ENCODE results near the gene MYO1D.

Gene MYO1D

GRCh38 chr17:32596206-32596605 is 280.7 kb downstream of the MYO1D start:
- in situ Hi-C loops (cut with HindIII; ENCODE audit: low sequenced_read_pairs) = no loop called here

DNA sequence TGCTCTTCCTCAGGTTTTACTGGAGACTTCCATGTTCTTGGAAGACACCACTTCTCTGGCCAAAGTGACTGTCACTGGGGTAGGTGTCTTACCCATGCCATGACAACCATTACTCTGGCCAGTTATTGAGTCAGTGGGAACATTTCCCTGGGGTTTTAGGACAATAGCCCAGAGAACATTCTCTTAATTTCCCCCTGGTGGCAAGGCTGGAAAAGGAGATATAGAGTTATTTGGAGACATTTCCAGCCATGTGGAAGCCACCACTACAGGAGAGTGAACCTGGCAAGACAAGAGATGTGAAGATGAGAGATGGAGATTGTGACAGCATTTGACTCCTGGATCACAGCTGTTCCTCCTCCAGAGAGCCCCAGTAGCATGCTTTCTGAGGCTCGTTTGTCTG is 283.9 kb downstream of the MYO1D start:
- in situ Hi-C loops (cut with HindIII; ENCODE audit: low sequenced_read_pairs) = loop anchor here (5.0 kb wide), 1 partner anchor 41 kb away; no protein-coding TSS in a partner anchor

DNA sequence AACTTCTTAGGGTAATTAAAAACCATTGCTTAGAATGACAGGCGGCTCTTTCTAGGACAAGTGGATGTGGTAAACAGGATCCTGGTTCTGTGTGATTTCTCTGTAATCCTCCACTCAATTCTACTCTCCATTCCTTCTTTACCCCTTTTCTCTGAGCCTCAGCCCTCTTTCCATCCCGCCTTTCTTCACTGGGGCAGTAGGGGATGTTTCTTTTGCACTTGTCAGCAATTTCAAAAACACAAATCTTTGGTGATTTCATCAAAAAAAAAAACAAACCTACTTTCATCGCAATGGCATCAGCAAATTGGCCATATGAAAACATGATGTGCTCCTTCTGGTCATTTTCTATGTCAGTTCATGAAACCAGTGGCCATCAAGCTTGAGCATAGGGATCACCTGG is 285.5 kb downstream of the MYO1D start:
- in situ Hi-C loops (cut with HindIII; ENCODE audit: low sequenced_read_pairs) = loop anchor here (5.0 kb wide), 1 partner anchor 39 kb away; no protein-coding TSS in a partner anchor

GRCh38 chr17:32590974-32591373 is 285.9 kb downstream of the MYO1D start:
- in situ Hi-C loops (cut with HindIII; ENCODE audit: low sequenced_read_pairs) = loop anchor here (5.0 kb wide), 1 partner anchor 39 kb away; no protein-coding TSS in a partner anchor

- in situ Hi-C loops (cut with HindIII; ENCODE audit: low sequenced_read_pairs) = no loop called here
Observed at GRCh38 chr17:32588982-32589381, 287.9 kb downstream of the MYO1D start.

DNA sequence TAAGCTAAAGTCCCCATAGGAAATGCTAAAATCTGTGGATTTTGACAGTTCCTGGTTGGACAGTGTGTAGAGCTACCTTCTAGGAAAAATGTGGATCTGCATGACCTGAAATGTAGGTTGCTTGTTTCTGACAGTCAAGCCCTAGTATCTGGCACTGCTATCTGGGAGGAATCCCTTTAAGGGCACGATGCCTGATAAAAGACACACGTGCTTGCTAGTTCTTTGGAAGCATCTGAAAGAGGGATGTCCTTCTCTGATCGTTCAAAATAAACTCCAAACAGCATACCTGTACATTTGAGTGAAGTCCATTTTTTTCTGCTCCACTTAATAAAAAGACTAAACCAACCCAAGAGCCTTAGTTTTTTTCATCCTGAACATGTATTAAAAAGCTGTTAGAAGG is 288.8 kb downstream of the MYO1D start:
- in situ Hi-C loops (cut with HindIII; ENCODE audit: low sequenced_read_pairs) = no loop called here

DNA sequence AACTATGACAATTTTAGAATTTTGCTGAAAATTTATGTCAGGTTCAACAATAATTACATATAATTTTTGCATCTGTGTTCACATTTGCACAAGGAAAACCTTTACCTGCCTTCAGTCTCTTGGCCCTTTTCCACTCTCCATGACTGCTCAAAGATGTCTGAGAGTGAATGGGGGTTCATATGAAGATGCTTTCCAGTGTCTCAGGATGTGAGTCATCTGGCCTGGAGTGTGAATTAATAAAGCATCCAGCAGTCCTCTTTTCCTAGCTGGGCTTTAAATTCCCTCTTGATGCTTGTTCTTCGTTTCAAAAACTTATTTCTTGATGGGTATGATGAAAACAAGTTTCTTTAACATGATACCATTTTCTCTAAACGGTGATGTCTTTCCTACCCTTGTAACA is 290.3 kb downstream of the MYO1D start:
- in situ Hi-C loops (cut with HindIII; ENCODE audit: low sequenced_read_pairs) = no loop called here

DNA sequence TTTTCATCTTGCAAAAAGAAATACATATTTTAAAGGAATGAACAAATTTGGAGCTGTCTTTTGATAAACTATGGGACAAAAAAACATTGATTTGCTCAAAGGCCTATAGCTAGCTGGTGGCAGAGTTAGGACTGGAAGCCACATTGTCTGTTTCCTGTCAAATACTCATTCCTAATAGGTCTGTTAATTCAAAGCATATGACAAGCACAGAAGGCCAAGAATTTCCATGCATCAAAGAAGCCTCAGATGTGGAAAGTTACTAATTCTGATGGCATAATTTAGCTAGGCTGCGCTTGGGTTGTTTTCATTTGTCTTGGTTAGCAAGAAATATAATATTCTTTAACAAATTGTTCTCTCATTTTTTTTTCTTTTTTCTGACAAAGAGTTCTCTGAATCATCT is 292.1 kb downstream of the MYO1D start:
- in situ Hi-C loops (cut with HindIII; ENCODE audit: low sequenced_read_pairs) = no loop called here

DNA sequence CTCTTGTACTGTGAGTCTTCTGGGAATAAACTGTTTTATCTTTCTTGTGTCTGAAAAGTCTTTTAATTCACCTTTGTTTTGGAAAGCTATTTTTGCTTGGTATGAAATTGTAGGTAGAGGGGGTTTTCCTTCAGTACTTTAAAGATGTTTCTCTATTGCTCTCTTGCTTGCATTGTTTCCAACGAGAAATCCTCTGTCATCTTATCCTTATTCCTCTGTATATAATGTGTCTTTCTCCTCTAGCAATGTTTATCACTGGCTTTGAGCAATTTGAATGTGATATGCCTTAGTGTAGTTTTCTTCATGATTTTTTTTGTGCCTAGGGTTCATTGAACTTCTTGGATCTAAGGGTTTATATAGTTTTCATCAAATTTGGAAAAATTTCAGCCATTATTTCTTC is 293.9 kb downstream of the MYO1D start:
- in situ Hi-C loops (cut with HindIII; ENCODE audit: low sequenced_read_pairs) = no loop called here

GRCh38 chr17:32575852-32576251 is 301.1 kb downstream of the MYO1D start:
- in situ Hi-C loops (cut with HindIII; ENCODE audit: low sequenced_read_pairs) = no loop called here

GRCh38 chr17:32570081-32570396 is 306.9 kb downstream of the MYO1D start:
- in situ Hi-C loops (cut with HindIII; ENCODE audit: low sequenced_read_pairs) = loop anchor here (5.0 kb wide), 1 partner anchor 33 kb away; no protein-coding TSS in a partner anchor

DNA sequence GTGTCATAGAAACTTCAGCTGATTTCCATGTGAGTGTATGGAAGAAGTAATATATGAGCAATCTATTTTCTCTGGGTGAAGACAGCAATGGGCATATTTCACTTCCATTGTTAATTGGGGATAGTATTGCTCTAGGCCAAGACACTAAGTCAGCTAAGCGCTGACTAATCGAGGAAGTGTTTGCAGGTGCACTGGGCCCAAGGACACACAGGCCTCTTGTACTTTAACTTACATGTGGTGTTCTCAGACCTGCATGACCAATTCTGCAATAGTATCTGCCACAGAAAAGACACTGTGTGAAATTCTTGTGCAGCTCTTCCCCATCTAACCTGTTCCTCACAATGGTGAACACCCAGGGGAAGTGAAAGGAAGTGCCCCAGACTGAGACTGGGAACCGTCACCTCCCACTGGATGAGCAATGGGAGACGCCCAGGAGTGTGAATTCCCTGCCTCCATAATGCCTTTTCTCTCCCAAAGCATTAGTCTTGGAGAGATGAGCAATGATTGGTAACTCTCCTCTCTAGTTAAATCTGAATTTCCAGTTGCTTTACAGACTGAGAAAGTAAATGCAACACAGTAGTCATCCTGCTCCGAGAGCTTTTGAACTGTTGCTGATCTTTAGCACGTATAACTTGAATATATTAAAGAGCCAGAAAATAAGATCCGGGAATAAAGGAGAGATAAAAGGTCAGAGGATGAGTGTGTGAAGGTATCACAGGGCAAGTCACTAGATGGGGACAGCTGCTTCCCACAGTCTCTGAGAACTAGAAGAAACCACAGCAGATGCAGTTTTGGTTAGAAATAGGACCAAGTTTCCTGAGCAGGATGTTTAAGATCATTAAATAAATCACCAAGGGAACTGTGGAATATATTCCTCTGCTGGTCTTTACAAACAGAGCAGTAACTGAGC is 307.5 kb downstream of the MYO1D start:
- in situ Hi-C loops (cut with HindIII; ENCODE audit: low sequenced_read_pairs) = loop anchor here (5.0 kb wide), 1 partner anchor 32 kb away; no protein-coding TSS in a partner anchor

DNA sequence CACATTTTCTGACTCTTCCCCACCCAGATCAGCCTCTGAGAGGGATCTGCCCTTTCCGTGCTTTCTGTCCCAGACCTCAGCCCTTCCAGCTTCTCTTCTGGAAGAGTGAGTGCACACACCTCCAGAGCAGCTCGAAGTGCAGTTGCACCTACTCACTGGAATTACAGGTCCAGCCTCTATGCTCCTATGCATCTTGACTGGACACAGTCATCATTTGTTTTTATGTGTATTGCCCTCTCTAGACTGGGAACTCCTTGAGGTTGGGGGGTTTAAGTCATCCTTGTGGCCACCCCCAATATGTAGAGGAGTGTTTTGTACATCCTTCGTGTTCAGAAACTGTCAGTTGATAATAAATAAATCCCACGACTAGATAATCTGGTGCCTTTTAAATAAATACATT is 308.2 kb downstream of the MYO1D start:
- in situ Hi-C loops (cut with HindIII; ENCODE audit: low sequenced_read_pairs) = no loop called here

DNA sequence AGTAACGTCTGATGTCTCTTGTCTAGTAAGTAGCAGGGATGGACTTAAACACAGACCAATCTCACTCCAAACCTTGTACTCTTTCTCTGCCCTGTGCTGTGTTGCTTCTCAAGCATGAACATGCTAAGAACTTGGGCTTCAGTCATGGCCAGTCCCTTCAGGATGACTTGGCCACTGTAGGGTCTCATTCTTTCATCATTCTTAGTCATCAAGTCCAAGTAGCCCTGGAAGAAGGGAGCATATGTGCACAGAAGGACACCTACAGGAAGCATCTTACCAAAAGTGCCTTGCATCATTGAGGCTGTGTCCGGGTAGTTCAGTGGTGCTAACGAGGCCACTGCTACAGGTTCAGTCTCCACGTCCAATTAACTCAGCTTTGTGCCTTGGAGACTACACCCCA is 309.4 kb downstream of the MYO1D start:
- in situ Hi-C loops (cut with HindIII; ENCODE audit: low sequenced_read_pairs) = no loop called here

- in situ Hi-C loops (cut with HindIII; ENCODE audit: low sequenced_read_pairs) = no loop called here
Observed at GRCh38 chr17:32567086-32567485, 309.8 kb downstream of the MYO1D start.

- in situ Hi-C loops (cut with HindIII; ENCODE audit: low sequenced_read_pairs) = no loop called here
Observed at GRCh38 chr17:32566303-32566702, 310.6 kb downstream of the MYO1D start.

GRCh38 chr17:32565401-32565800 is 311.5 kb downstream of the MYO1D start:
- in situ Hi-C loops (cut with HindIII; ENCODE audit: low sequenced_read_pairs) = no loop called here

GRCh38 chr17:32564325-32564724 is 312.6 kb downstream of the MYO1D start:
- in situ Hi-C loops (cut with HindIII; ENCODE audit: low sequenced_read_pairs) = no loop called here

DNA sequence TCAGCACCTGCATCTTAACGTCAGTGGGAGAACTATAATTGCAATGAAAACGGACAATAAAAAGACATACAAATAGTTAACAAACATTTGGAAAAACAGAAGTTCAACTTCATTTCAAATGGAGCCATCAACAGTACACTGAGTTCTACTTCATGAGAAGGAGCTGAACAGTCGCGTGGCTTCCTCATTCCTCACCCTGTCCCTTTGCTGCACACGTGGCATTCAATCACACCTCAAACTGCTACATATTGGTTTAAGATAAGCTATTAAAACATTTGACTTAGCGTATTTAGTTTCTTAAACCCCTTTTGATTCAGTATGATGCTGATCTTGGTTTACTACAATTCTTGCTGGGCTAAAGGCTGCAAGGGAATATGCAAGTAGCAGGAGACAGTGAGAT is 313.3 kb downstream of the MYO1D start:
- in situ Hi-C loops (cut with HindIII; ENCODE audit: low sequenced_read_pairs) = no loop called here

DNA sequence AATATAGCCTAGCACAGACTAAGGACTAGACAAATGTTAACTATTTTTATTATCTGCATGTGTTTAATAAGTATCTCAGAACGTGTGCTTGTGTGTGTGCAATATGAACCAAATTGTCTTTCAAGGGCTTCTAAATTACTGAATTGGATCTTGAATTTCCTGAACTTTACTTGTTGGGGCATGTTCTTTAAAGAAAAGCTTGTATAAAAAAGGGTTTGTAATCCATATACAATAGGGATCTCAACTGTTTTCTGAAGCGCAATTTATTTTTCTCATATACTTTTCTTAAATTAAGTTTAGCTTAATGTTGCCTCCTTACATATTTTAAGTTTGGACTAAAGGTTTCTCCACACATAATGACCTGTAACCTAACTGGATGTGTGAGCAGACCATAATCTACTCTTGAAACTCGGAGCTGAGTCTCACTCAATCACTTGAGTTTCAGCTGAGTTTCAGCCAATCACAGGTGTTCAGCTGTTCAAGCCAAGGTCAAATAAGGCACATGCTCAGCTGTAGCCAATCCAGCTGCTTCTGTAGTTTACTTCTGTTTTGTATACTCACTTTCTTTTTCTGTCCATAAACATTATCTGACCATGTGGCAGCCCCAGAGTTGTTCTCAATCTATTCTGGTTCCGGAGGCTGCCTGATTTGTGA is 317.8 kb downstream of the MYO1D start:
- in situ Hi-C loops (cut with HindIII; ENCODE audit: low sequenced_read_pairs) = no loop called here

DNA sequence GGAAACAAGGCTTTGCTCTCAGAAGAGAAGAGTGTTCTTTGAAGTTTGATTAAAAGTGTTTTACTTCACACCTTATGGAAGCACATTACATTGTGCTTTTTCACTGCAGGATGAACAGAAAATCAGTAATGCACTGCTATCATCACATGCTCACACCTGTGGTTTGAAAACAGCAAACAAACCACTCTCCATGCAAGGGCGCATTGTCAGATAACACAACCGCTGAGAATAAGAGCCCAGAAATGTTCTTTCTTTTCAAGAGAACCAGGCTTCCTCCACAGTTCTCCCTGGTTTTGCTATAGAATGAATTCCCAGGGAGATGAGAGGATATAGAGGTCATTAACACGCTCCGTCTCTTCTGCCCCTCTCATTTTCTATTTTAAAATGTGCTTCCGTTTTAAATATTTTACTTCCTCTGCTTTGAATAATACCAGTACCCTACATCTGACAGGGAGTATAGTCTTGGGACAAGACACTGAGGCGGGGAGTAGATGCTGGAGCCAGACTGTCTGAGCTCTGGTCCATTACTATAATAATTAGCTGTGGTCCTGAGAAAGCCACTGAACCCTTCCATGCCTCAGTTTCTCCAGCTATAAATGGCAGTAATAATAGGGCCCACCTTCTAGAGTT is 318.5 kb downstream of the MYO1D start:
- in situ Hi-C loops (cut with HindIII; ENCODE audit: low sequenced_read_pairs) = no loop called here
